Mucosa of descending colon (tissue), 3 donors: ENCODE results near the gene CTNND2. TPM values are rescaled to one million over a fixed set of nuclear protein-coding genes. Genes with fewer than 3 reads are reported as not detected.

Source experiments
- ATAC-seq: fragments of 200-7000 bp; cut with Tn5 transposase; one replicate; pipeline ENCODE4 v1.9.1; 2020; ENCODE audit warnings: mild to moderate bottlenecking, moderate library complexity
- DNase-seq, 3 donors: peaks; one replicate each; pipeline ENCODE4 v3.0.0-alpha.2; 2020
- H3K36me3 ChIP-seq: fragments of 200-600 bp; one replicate; pipeline ENCODE4 v1.8.0; 2021; ENCODE audit warnings: low read depth, mild to moderate bottlenecking
- H3K4me1 ChIP-seq: fragments of 200-600 bp; one replicate; pipeline ENCODE4 v1.8.0; 2021; ENCODE audit warnings: low read depth, mild to moderate bottlenecking
- H3K4me3 ChIP-seq: fragments of 200-600 bp; one replicate; pipeline ENCODE4 v1.8.0; 2021; ENCODE audit warnings: mild to moderate bottlenecking
- H3K9me3 ChIP-seq: fragments of 200-600 bp; one replicate; pipeline ENCODE4 v1.8.0; 2021; ENCODE audit warnings: mild to moderate bottlenecking
- CTCF ChIP-seq: fragments of 200-600 bp; IDR thresholded peaks from one replicate; pipeline ENCODE4 v1.8.0; 2022; ENCODE audit warnings: antibody characterized with exemption, mild to moderate bottlenecking
- intact Hi-C, 2 donors: fragments of 100-400 bp; cut with DNase I in 1 of 2; cut with micrococcal nuclease in 1 of 2; formaldehyde crosslinking; loops; one replicate each; pipeline versions ENCODE4 v1.11.0 to v1.11.1; 2022; cut with DNase I, micrococcal nuclease
- total RNA-seq, 3 donors: library from RNA; stranded (reverse); fragmentation: NEBNext Ultra II Directional in 2 of 3; extraction: Animal tissue kit (Norgen Biotek cat#: 25700) in 2 of 3; gene quantifications; one replicate each; pipeline versions ENCODE4 v1.2.1 to v1.2.4, GENCODE V29; 2021 to 2023
- donor health status: DM: no; HTN: no; CAD: no; lungs with moderate emphysema.
- donor health status: DM: no; HTN: no; CAD: no.
- donor health status: DM: no; HTN: yes; CAD: no.

The CTNND2 gene
- total RNA-seq, 3 donors from 2014 or later: 0.70 to 3.4 (median 0.81) TPM

- intact Hi-C loops: no loop called here
- TF ChIP-seq CTCF: no peak
- ATAC-seq: no peak
- Histone ChIP-seq H3K9me3 (no peaks in the 10 kb centered on the region), H3K36me3 (no peaks in the 10 kb centered on the region), H3K4me1 (no peaks in the 10 kb centered on the region), H3K4me3 (no peak overlapping the region)
- no peak for DNase-seq
Observed at GRCh38 chr5:11793396-11793795, 110.8 kb downstream of the CTNND2 start.

GRCh38 chr5:11792621-11793020, 111.6 kb downstream of the CTNND2 start:
- TF ChIP-seq CTCF: no peak
- H3K36me3 ChIP-seq: no peaks in the 10 kb centered on the region
- no peak overlapping the region for H3K4me3 ChIP-seq
- H3K4me1 ChIP-seq: no peaks in the 10 kb centered on the region
- H3K9me3 ChIP-seq: no peaks in the 10 kb centered on the region
- no peak for ATAC-seq
- DNase-seq: no peak
- intact Hi-C loops: no loop called here

- H3K4me1 ChIP-seq: no peaks in the 10 kb centered on the region
- no peaks in the 10 kb centered on the region for H3K9me3 ChIP-seq
- no peak for DNase-seq
- no peak for ATAC-seq
- H3K36me3 ChIP-seq: no peaks in the 10 kb centered on the region
- intact Hi-C loops: no loop called here
- TF ChIP-seq CTCF: no peak
- no peak overlapping the region for H3K4me3 ChIP-seq
Observed at GRCh38 chr5:11791792-11792191, 112.5 kb downstream of the CTNND2 start.

GRCh38 chr5:11790201-11790600, 114.0 kb downstream of the CTNND2 start:
- intact Hi-C loops: no loop called here
- H3K9me3 ChIP-seq: no peaks in the 10 kb centered on the region

GRCh38 chr5:11785771-11786352, 118.4 kb downstream of the CTNND2 start:
- no peaks in the 10 kb centered on the region for H3K4me1 ChIP-seq
- intact Hi-C loops: no loop called here
- ATAC-seq (no peak), DNase-seq (no peak)
- H3K4me3 ChIP-seq: no peak overlapping the region
- no peak for TF ChIP-seq CTCF
- H3K36me3 ChIP-seq: no peaks in the 10 kb centered on the region
- no peaks in the 10 kb centered on the region for H3K9me3 ChIP-seq

More at GRCh38 chr5:11790201-11790600, 114.0 kb downstream of the CTNND2 start:
- ATAC-seq: no peak
- H3K4me1 ChIP-seq: no peaks in the 10 kb centered on the region
- H3K36me3 ChIP-seq: no peaks in the 10 kb centered on the region
- no peak for TF ChIP-seq CTCF
- no peak for DNase-seq
- H3K4me3 ChIP-seq: no peak overlapping the region
